Esophagus muscularis mucosa (tissue), 4 donors: Measurements from ENCODE around the gene PHC1. TPM values are rescaled to one million over a fixed set of nuclear protein-coding genes. Genes with fewer than 3 reads are reported as not detected.
"Not testable (repeated sequence)": the region's sequence is repeated elsewhere in the genome, so short reads cannot be mapped to it uniquely, and the experiment has no call there.

ENCODE experiments used
- DNase-seq: peaks from one replicate; pipeline ENCODE4 v3.0.0-alpha.2; 2017; ENCODE audit errors: extremely low spot score
- H3K27ac ChIP-seq, 4 donors: fragments of 200-600 bp; sonication (generic); replicated peaks in 1 of 4; 1 replicate in 3 of 4; 2 replicates in 1 of 4; pipeline ENCODE4 v1.5.1; 2016 to 2019; ENCODE audit warnings: mild to moderate bottlenecking in 1 of 4
- H3K27me3 ChIP-seq, 4 donors: fragments of 200-600 bp; sonication (generic); one replicate each; pipeline versions ENCODE4 v1.5.1 to v1.6.0; 2016 to 2019
- H3K36me3 ChIP-seq, 4 donors: fragments of 200-600 bp; sonication (generic); one replicate each; pipeline ENCODE4 v1.5.1; 2016 to 2019
- H3K4me1 ChIP-seq, 4 donors: fragments of 200-600 bp; sonication (generic); one replicate each; pipeline ENCODE4 v1.5.1; 2016 to 2019
- H3K4me3 ChIP-seq, 4 donors: fragments of 200-600 bp; sonication (generic); 1 replicate in 2 of 4; 2 replicates in 2 of 4; pipeline ENCODE4 v1.5.1; 2016 to 2019; ENCODE audit warnings: mild to moderate bottlenecking in 4 of 4, moderate library complexity in 1 of 4
- H3K9me3 ChIP-seq, 4 donors: fragments of 200-600 bp; sonication (generic); 1 replicate in 3 of 4; 2 replicates in 1 of 4; pipeline ENCODE4 v1.5.1; 2016 to 2019
- EP300 ChIP-seq: sonication (generic); formaldehyde crosslinking; IDR thresholded peaks from one replicate; pipeline ENCODE4 v1.6.1; 2017; ENCODE audit warnings: antibody characterized with exemption
- POLR2A ChIP-seq: fragments of 450-650 bp; IDR thresholded peaks from one replicate; pipeline ENCODE4 v1.6.1; 2017; ENCODE audit warnings: antibody characterized with exemption, moderate library complexity, mild to moderate bottlenecking, low read depth
- POLR2AphosphoS5 ChIP-seq, 2 donors: sonication (generic); formaldehyde crosslinking; IDR thresholded peaks; one replicate each; pipeline ENCODE4 v1.6.1; 2017; ENCODE audit warnings: antibody characterized with exemption in 2 of 2
- WGBS: methylation state at CpG from one replicate; pipeline ENCODE4 v1.1.5; 2018; 5-methylcytosine and 5-hydroxymethylcytosine counted together
- intact Hi-C: fragments of 100-400 bp; cut with DNase I; formaldehyde crosslinking; loops from one replicate; pipeline ENCODE4 v1.15.1; 2023
- total RNA-seq, 4 donors: library from RNA; depleted of rRNA; stranded (reverse); fragments of >200 nt; gene quantifications; one replicate each; pipeline versions ENCODE4 v1.1.0 to v1.2.1, GENCODE V29; 2016
- TF ChIP-seq, protein P1 (sequence below), 3 experiments: fragments of 200-600 bp in 2 of 3; fragments of 450-650 bp in 1 of 3; sonication (generic) in 2 of 3; IDR thresholded peaks; one replicate each; pipeline ENCODE4 v1.5.1; 2017 to 2019; ENCODE audit warnings: antibody characterized with exemption in 3 of 3, mild to moderate bottlenecking in 2 of 3, moderate library complexity in 1 of 3

PHC1 gene
- total RNA-seq, 4 donors from 2014 or later = 33.2 to 51.6 (median 43.7) TPM

DNA sequence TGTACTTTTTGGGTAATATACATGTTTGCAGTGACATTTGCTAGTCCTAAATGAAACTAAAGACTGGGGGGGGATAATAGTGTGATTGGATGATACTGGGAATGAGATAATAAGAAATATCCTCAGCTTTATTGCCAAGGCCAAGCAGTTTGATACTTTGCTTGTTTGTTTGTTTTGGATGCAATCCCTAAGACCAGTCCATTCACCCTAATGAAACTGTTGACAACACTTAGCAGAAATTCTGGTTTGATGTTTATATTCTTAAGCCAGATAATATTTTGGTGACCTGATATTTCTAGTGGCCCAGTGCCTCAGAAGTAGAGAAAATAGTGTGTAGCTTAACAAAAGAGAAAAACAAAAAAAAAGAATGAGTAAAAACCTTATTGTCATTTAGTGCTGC, 1.8 kb downstream of the PHC1 start:
- DNase-seq = no peak
- intact Hi-C loops = loop anchor here (1.0 kb wide), 1 partner anchor 33 kb away; the partner anchor contains the start of gene M6PR
- TF ChIP-seq POLR2AphosphoS5 (IDR thresholded peaks at IDR 0.05) = no peak
- no peak for TF ChIP-seq POLR2A
- TF ChIP-seq, protein P1, sequence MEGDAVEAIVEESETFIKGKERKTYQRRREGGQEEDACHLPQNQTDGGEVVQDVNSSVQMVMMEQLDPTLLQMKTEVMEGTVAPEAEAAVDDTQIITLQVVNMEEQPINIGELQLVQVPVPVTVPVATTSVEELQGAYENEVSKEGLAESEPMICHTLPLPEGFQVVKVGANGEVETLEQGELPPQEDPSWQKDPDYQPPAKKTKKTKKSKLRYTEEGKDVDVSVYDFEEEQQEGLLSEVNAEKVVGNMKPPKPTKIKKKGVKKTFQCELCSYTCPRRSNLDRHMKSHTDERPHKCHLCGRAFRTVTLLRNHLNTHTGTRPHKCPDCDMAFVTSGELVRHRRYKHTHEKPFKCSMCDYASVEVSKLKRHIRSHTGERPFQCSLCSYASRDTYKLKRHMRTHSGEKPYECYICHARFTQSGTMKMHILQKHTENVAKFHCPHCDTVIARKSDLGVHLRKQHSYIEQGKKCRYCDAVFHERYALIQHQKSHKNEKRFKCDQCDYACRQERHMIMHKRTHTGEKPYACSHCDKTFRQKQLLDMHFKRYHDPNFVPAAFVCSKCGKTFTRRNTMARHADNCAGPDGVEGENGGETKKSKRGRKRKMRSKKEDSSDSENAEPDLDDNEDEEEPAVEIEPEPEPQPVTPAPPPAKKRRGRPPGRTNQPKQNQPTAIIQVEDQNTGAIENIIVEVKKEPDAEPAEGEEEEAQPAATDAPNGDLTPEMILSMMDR (IDR thresholded peaks at IDR 0.05) = no peak
- no peak for TF ChIP-seq EP300
- Histone ChIP-seq H3K36me3 (peaks cover 0 to 29% (median 28%) of the 10 kb centered on the region in 4 donors), H3K9me3 (no peaks in the 10 kb centered on the region), H3K4me1 (peaks cover 21 to 42% (median 35%) of the 10 kb centered on the region in 4 donors), H3K27me3 (no peaks in the 10 kb centered on the region), H3K4me3 (no peak overlapping the region), H3K27ac (no peak overlapping the region)

DNA sequence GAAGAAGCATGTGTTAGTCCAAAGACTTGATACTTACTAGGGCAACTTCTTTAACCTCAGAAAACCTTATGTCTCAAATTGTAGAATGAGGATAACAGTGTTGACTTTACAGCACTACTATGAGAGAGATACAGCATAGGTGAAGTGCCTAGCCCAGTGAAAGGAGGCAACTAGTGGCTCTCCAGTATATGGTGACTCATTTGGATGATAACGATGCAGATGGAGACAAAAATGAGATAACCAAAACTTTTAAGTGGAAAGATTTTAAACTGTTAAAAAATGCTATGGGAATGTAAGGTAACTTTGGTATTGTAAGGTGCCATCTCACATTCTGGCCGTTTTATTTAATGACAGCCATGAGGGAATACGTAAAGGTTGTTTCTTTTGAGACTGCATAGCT, 2.7 kb downstream of the PHC1 start:
- WGBS = 79% methylated on average over 3 of the region's 3 CpGs
- Histone ChIP-seq H3K9me3 (no peaks in the 10 kb centered on the region), H3K36me3 (peaks cover 7 to 38% (median 36%) of the 10 kb centered on the region in 4 donors), H3K4me3 (no peak overlapping the region), H3K27me3 (no peaks in the 10 kb centered on the region), H3K27ac (no peak overlapping the region), H3K4me1 (peaks cover 21 to 42% (median 35%) of the 10 kb centered on the region in 4 donors)
- no peak for DNase-seq
- intact Hi-C loops = no loop called here
- TF ChIP-seq POLR2AphosphoS5 (IDR thresholded peaks at IDR 0.05) (no peak), EP300 (no peak), POLR2A (no peak)
- TF ChIP-seq, protein P1 (IDR thresholded peaks at IDR 0.05) = no peak

DNA sequence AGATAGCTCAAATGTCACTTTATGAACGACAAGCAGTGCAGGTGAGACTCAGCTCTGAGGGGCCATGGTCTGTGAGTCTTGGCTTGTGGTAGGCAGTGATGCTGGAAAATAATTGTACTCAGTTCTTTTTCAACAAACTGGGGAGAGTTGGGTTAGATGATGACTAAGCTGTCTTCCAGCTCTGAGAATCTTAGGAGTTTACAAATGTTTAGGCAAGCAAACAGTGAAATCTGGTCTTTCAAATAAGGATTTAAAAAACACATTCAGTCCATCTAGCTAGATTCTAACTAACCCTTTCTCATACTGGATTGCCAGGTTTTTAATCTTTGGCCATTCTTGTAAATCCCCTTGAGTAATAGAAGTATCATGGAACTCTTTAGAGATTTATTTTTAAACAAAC, 3.4 kb downstream of the PHC1 start:
- Histone ChIP-seq H3K36me3 (peaks cover 9 to 45% (median 42%) of the 10 kb centered on the region in 4 donors), H3K27me3 (no peaks in the 10 kb centered on the region), H3K4me3 (no peak overlapping the region), H3K4me1 (peaks cover 19 to 38% (median 33%) of the 10 kb centered on the region in 4 donors), H3K9me3 (no peaks in the 10 kb centered on the region), H3K27ac (no peak overlapping the region)
- DNase-seq = no peak
- intact Hi-C loops = no loop called here
- no peak for TF ChIP-seq EP300
- TF ChIP-seq POLR2A = no peak
- no peak for TF ChIP-seq POLR2AphosphoS5 (IDR thresholded peaks at IDR 0.05)
- TF ChIP-seq, protein P1 (IDR thresholded peaks at IDR 0.05) = no peak
- WGBS = 58% methylated on average over 1 of the region's 1 CpG

DNA sequence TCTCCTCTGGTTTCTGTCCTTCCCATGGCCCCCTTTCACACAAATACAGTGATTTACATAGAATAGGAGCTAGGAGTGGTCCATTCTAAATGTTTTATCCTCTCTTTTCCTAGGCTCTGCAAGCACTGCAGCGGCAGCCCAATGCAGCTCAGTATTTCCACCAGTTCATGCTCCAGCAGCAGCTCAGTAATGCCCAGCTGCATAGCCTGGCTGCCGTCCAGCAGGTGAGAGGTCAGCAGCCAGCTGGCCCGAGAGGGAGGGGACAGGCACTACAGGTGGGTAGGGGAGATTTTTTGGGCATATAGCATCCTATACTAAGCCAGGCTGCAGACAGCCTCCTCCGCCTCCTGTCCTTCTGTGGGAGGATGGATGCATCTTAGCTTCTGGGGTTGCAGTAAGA, 5.3 kb downstream of the PHC1 start:
- peaks cover 20 to 59% (median 56%) of the 10 kb centered on the region in 4 donors for H3K36me3 ChIP-seq
- H3K27me3 ChIP-seq, H3K9me3 ChIP-seq, H3K4me3 ChIP-seq, H3K27ac ChIP-seq, intact Hi-C loops, DNase-seq: not testable (repeated sequence)
- peaks cover 12 to 26% (median 20%) of the 10 kb centered on the region in 4 donors for H3K4me1 ChIP-seq
- WGBS = 80% methylated on average over 3 of the region's 4 CpGs

DNA sequence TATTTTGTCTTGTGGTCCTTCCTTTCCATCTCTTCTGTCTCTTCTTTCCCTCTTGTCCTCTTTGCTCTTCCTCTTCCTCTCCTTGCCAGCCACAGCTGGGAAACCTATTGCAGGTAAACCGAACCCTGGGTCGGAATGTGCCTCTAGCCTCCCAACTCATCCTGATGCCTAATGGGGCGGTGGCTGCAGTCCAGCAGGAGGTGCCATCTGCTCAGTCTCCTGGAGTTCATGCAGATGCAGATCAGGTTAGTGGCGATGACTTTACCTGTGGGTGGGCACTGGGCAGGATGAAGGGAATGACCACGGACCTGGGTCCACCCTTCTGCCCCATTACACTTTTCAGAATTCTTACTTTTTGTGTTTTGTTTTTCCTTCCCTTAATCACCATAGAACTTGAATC, 8.2 kb downstream of the PHC1 start:
- Histone ChIP-seq H3K9me3 (no peaks in the 10 kb centered on the region), H3K27me3 (no peaks in the 10 kb centered on the region), H3K4me3 (no peak overlapping the region), H3K27ac (no peak overlapping the region), H3K4me1 (peaks cover 0 to under 1% (median 0%) of the 10 kb centered on the region in 4 donors), H3K36me3 (peaks cover 20 to 77% (median 67%) of the 10 kb centered on the region in 4 donors)
- no peak for TF ChIP-seq EP300
- TF ChIP-seq, protein P1 (IDR thresholded peaks at IDR 0.05) = no peak
- no peak for TF ChIP-seq POLR2A
- TF ChIP-seq POLR2AphosphoS5 (IDR thresholded peaks at IDR 0.05) = no peak
- 94% methylated on average over 5 of the region's 5 CpGs for WGBS
- intact Hi-C loops = no loop called here
- no peak for DNase-seq

DNA sequence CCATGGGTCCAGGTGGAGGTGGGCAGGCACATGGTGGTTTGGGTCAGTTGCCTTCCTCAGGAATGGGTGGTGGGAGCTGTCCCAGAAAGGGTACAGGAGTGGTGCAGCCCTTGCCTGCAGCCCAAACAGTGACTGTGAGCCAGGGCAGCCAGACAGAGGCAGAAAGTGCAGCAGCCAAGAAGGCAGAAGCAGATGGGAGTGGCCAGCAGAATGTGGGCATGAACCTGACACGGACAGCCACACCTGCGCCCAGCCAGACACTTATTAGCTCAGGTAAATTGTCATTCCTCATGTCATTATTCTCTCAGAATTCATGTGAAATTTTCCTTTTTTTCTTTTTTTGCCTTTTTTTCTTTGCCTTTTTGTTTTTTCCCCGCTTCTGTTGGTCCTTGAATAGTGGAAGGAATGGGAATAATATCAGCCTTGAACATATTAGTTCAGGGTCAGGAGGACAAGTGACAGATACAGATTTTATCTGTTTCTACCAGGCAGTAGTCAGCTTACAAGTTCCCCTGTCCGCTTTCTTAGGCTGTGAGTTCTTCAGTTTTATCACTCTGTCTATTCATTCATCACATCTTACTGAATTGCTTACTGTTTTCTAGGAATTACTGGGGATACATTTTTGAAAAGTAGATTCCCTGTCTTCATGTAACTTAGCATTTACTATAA, 16.5 kb downstream of the PHC1 start:
- peaks cover 25 to 77% (median 60%) of the 10 kb centered on the region in 4 donors for H3K36me3 ChIP-seq
- H3K9me3 ChIP-seq, intact Hi-C loops, H3K27me3 ChIP-seq, H3K27ac ChIP-seq, DNase-seq, H3K4me3 ChIP-seq, H3K4me1 ChIP-seq: not testable (repeated sequence)
- WGBS = 96% methylated on average over 4 of the region's 4 CpGs

DNA sequence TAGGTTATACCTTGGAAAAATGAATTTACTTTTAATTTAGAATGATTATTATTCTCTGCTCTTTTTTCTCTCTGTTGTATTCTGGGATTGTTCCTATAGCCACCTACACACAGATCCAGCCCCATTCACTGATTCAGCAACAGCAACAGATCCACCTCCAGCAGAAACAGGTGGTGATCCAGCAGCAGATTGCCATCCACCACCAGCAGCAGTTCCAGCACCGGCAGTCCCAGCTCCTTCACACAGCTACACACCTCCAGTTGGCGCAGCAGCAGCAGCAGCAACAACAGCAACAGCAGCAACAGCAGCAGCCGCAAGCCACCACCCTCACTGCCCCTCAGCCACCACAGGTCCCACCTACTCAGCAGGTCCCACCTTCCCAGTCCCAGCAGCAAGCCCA, 18.2 kb downstream of the PHC1 start:
- 100% methylated on average over 3 of the region's 3 CpGs for WGBS
- peaks cover 34 to 82% (median 70%) of the 10 kb centered on the region in 4 donors for H3K36me3 ChIP-seq
- intact Hi-C loops = not testable (repeated sequence)

DNA sequence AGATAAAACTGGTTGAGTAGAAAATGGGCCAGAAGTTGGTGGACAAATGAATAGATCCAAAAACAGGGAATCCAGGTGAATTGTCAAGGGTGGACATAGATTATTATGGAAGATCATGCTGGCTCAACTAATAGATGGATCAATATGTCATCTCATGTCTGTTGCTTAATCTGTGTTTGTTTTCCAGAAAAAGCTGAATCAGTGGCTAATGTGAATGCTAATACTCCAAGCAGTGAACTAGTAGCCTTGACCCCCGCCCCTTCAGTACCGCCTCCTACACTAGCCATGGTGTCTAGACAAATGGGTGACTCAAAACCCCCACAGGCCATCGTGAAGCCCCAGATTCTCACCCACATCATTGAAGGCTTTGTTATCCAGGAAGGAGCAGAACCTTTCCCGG, 19.8 kb downstream of the PHC1 start:
- H3K27me3 ChIP-seq, H3K27ac ChIP-seq, H3K4me1 ChIP-seq, intact Hi-C loops, DNase-seq, H3K4me3 ChIP-seq, H3K9me3 ChIP-seq: not testable (repeated sequence)
- 97% methylated on average over 4 of the region's 4 CpGs for WGBS
- H3K36me3 ChIP-seq = peaks cover 45 to 94% (median 79%) of the 10 kb centered on the region in 4 donors

More for the DNA sequence above, 18.2 kb downstream of the PHC1 start:
- not testable (repeated sequence) for H3K4me1 ChIP-seq, H3K27ac ChIP-seq, H3K9me3 ChIP-seq, H3K4me3 ChIP-seq, DNase-seq, H3K27me3 ChIP-seq
